MG63 (cell line): ENCODE results near the gene TRAF3. TPM values are rescaled to one million over a fixed set of nuclear protein-coding genes. Genes with fewer than 3 reads are reported as not detected.

Experiments used
- DNase-seq: peaks from one replicate; pipeline ENCODE4 v3.0.0-alpha.2; 2020
- H3K27me3 ChIP-seq: fragments of 250-450 bp; sonication (Bioruptor Pico); 2 replicates; pipeline ENCODE4 v1.5.1; 2020; ENCODE audit warnings: mild to moderate bottlenecking, moderate library complexity
- H3K36me3 ChIP-seq: fragments of 250-450 bp; sonication (Bioruptor Pico); 2 replicates; pipeline ENCODE4 v1.5.1; 2020; ENCODE audit warnings: mild to moderate bottlenecking, moderate library complexity
- H3K4me3 ChIP-seq: fragments of 250-450 bp; sonication (Bioruptor Pico); 2 replicates; pipeline ENCODE4 v1.5.1; 2020; ENCODE audit warnings: mild to moderate bottlenecking, moderate library complexity
- H3K9me3 ChIP-seq: fragments of 250-450 bp; sonication (Bioruptor Pico); 2 replicates; pipeline ENCODE4 v1.5.1; 2020; ENCODE audit warnings: mild to moderate bottlenecking, moderate library complexity
- total RNA-seq: library from RNA; depleted of rRNA; stranded (reverse); fragments of >200 nt; shearing (Covaris generic); gene quantifications from 2 replicates; pipeline ENCODE4 v1.2.3, GENCODE V29; 2014; ENCODE audit warnings: low replicate concordance

The TRAF3 gene
- total RNA-seq, 1 experiment from 2014 or later = 10.8 TPM

GRCh38 chr14:102931580-102932285 is 154.5 kb downstream of the TRAF3 start:
- no peak overlapping the region for H3K4me3 ChIP-seq
- no peaks in the 10 kb centered on the region for H3K27me3 ChIP-seq
- H3K36me3 ChIP-seq = no peaks in the 10 kb centered on the region
- DNase-seq = no peak
- no peaks in the 10 kb centered on the region for H3K9me3 ChIP-seq

GRCh38 chr14:102932484-102933248 is 155.4 kb downstream of the TRAF3 start:
- Histone ChIP-seq H3K9me3 (no peaks in the 10 kb centered on the region), H3K36me3 (no peaks in the 10 kb centered on the region), H3K27me3 (no peaks in the 10 kb centered on the region), H3K4me3 (no peak overlapping the region)
- no peak for DNase-seq

DNA sequence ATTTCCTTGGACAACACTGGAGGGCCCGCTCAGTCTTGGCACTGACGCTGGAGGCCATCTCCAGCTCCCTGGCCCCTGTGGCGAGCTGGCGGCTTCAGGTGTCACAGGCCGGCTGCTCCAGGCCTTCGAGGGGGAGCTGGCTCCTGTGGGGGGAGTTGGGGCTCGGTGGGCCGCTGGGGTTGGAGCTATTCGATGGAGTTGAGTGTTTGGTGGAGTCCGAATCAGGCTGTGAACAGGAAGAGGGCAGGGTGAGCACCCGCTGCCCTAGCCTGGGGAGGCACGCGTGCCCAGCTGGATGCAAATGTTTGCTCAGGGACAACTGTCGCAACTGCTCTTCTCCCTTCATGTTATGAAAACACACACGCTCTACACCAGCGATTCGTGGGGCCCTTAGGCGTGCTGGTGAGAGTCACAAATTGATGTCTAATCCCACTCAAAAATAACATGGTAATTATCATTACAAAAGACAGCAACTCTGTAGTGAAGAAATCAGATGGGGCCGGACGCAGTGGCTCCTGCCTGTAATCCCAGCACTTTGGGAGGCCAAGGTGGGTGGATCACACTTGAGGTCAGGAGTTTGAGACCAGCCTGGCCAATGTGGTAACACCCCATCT is 156.5 kb downstream of the TRAF3 start:
- Histone ChIP-seq H3K36me3 (no peaks in the 10 kb centered on the region), H3K4me3 (no peak overlapping the region), H3K9me3 (no peaks in the 10 kb centered on the region), H3K27me3 (no peaks in the 10 kb centered on the region)
- DNase-seq = no peak

- H3K9me3 ChIP-seq = no peaks in the 10 kb centered on the region
- no peaks in the 10 kb centered on the region for H3K36me3 ChIP-seq
- no peaks in the 10 kb centered on the region for H3K27me3 ChIP-seq
- H3K4me3 ChIP-seq = no peak overlapping the region
- DNase-seq = no peak
Observed at GRCh38 chr14:102935756-102936155, 158.5 kb downstream of the TRAF3 start.

DNA sequence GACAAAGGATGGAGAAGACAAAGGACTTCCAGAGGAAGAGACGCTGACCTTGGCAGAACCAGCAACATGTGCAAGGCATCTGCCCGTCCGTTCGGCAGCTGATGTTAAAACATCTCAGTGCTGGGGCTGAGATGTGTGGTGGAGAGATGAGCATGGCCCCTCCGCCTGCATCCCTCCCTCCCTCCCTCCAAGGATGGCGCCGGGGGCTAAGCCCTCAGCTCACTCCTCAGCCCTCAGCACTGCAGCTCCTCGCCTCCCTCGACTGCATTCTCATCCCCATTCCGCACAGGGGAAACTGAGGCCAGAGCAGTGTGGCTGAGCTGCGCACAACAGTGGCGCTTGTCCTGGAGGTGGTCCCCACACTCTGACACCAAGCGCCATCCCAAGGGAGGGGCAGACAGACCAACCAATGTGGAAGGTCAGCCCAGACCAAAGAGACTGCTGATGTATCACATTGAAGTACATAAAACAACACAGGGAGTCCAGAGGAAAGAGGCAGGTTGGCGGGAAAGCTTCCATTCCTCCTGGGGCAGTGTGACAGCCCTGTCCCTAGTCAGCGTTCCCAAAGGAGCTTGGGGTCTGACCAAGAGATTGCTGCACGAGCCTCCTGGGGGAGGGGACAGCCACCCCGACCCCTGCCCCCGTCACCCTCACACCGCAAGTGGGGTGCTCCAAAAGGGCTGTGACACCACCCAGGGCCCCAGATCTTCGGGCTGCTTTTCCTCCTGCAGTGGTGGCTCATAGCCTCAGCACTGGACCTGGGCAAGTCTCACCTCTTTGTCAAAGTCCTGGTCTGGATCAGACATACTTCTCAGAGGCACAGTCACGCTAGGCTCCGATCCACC is 160.3 kb downstream of the TRAF3 start:
- no peaks in the 10 kb centered on the region for H3K36me3 ChIP-seq
- no peak for DNase-seq
- H3K9me3 ChIP-seq = no peaks in the 10 kb centered on the region
- H3K27me3 ChIP-seq = no peaks in the 10 kb centered on the region
- no peak overlapping the region for H3K4me3 ChIP-seq

GRCh38 chr14:102938191-102938590 is 160.9 kb downstream of the TRAF3 start:
- Histone ChIP-seq H3K27me3 (no peaks in the 10 kb centered on the region), H3K4me3 (no peak overlapping the region), H3K9me3 (no peaks in the 10 kb centered on the region), H3K36me3 (no peaks in the 10 kb centered on the region)
- DNase-seq = no peak

GRCh38 chr14:102939329-102939728 is 162.1 kb downstream of the TRAF3 start:
- Histone ChIP-seq H3K9me3 (no peaks in the 10 kb centered on the region), H3K27me3 (no peaks in the 10 kb centered on the region), H3K4me3 (no peak overlapping the region), H3K36me3 (no peaks in the 10 kb centered on the region; the same call in 1 of the 2 replicates)
- DNase-seq = no peak

- no peaks in the 10 kb centered on the region for H3K27me3 ChIP-seq
- H3K9me3 ChIP-seq = no peaks in the 10 kb centered on the region
- H3K36me3 ChIP-seq = no peaks in the 10 kb centered on the region; the same call in 1 of the 2 replicates
- H3K4me3 ChIP-seq = no peak overlapping the region
- no peak for DNase-seq
Observed at GRCh38 chr14:102939820-102940561, 162.7 kb downstream of the TRAF3 start.

DNA sequence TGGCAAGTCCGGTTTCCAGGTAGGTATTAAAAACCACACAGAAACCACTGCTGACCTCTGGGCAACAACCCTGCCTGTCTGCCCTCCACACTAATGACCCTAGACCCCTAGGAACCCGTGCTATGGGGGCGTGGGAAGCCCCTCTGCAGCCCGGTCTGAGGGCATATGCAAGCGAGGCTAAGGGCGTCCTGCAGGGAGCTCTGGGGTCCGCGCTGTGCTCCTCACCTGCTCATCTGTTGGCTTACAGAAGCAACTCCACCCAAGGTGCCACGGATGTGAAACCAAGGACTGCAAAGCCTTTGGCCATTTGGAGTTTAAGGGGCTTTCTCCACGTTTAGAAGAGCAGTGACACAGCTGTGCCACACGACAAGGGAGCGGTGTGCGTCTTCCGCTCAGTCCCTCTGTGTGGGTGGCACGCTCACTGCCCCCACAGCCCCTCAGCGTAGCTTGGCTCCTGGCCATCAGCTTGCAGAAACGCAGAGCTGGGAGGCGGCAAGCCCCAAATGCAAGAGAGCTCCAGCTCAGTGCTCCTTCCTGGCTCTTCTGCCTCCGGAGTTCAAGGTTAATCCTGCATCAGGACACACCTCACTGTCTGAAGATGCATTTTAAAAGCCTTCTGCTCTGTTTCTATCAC is 163.6 kb downstream of the TRAF3 start:
- H3K36me3 ChIP-seq = no peaks in the 10 kb centered on the region; the same call in 1 of the 2 replicates
- no peak for DNase-seq

GRCh38 chr14:102941419-102942011 is 164.3 kb downstream of the TRAF3 start:
- Histone ChIP-seq H3K4me3 (no peak overlapping the region), H3K27me3 (no peaks in the 10 kb centered on the region), H3K36me3 (no peaks in the 10 kb centered on the region; the same call in 1 of the 2 replicates), H3K9me3 (no peaks in the 10 kb centered on the region)
- DNase-seq = no peak

More for the DNA sequence above, 163.6 kb downstream of the TRAF3 start:
- Histone ChIP-seq H3K4me3 (no peak overlapping the region), H3K27me3 (no peaks in the 10 kb centered on the region), H3K9me3 (no peaks in the 10 kb centered on the region)

DNA sequence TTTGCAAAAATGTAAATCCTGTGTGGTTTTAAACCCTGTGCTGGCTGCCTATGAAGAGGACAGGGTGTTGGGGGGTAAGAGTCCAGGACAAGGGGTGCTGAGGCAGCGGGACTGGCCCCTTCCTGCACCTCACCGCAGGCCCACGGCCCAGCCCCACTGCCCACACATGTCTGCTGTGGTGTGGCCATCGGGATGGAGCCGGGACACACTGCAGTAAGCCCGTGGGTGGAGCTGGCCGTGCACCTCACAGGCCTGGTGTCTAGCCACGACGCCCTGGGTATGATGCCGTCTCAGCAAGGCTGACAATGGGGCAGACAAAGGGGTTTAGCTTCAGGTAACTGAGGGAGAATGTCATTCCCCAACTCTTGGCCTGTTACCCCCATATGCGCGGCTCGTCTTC is 164.8 kb downstream of the TRAF3 start:
- Histone ChIP-seq H3K27me3 (no peaks in the 10 kb centered on the region), H3K4me3 (no peak overlapping the region), H3K36me3 (peaks cover 2% of the 10 kb centered on the region; the same call in 1 of the 2 replicates), H3K9me3 (no peaks in the 10 kb centered on the region)
- DNase-seq = no peak

- H3K4me3 ChIP-seq = no peak overlapping the region
- peaks cover 5% of the 10 kb centered on the region for H3K36me3 ChIP-seq
- H3K9me3 ChIP-seq = no peaks in the 10 kb centered on the region
- H3K27me3 ChIP-seq = no peaks in the 10 kb centered on the region
- DNase-seq = no peak
Observed at GRCh38 chr14:102943454-102943853, 166.2 kb downstream of the TRAF3 start.

GRCh38 chr14:102943979-102944378 is 166.7 kb downstream of the TRAF3 start:
- peaks cover 5% of the 10 kb centered on the region for H3K36me3 ChIP-seq
- no peaks in the 10 kb centered on the region for H3K27me3 ChIP-seq
- H3K4me3 ChIP-seq = no peak overlapping the region
- no peaks in the 10 kb centered on the region for H3K9me3 ChIP-seq
- DNase-seq = no peak

DNA sequence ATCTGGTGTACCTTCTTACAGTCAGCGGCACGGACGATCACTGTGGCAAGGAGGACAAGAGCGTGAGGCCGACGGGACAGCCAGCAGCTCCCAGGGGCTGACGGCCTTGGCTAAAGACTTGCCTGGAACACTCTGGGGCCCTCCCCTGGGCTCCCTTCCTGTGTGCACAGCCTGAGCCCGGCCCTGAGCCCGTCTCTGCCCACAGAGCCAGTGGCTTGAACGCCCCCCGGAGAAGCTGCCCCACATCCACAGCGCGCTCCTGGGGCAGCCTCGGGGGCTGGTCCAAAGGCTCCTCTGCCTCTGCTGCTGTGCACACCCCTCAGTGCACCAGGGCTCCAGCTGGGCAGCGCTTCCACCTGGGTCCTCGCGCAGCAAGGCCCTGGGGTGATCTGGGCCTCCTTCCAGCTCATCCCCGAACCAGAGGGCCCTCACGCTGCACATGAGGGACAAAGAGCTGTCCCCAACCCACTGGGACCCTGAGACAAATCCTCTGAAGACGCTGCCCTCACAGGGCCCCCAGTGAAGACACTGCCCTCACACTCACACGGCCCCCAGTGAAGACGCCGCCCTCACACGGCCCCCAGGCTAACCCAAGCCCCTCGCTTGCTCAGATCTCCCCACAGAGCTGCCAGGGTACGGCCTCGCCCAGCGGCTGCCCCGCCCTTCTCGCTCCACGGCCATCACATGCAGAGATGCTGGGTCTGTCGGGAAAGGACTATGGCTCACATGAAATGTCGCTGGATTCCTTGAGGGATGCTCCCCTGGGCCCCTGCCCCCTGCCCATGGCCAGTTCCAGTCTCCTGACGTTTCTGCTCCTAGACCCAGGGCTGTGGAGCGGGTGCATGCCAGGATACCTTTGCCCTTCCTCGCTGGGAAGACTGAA is 167.4 kb downstream of the TRAF3 start:
- H3K36me3 ChIP-seq = peaks cover 10% of the 10 kb centered on the region
- H3K9me3 ChIP-seq = no peaks in the 10 kb centered on the region
- H3K4me3 ChIP-seq = no peak overlapping the region
- no peaks in the 10 kb centered on the region for H3K27me3 ChIP-seq
- no peak for DNase-seq
